H1 (cell line): ENCODE results near the gene SIRT7. TPM values are rescaled to one million over a fixed set of nuclear protein-coding genes. Genes with fewer than 3 reads are reported as not detected.

Source experiments
- CTCF ChIA-PET: fragments of 300-600 bp; sonication (Branson Sonifier 250); formaldehyde crosslinking; loops from one replicate; lab custom pipeline; 2021; ENCODE audit not compliant: partially characterized antibody; lab: Charles Lee
- POLR2A ChIA-PET: fragments of 300-600 bp; sonication (Branson Sonifier 250); formaldehyde crosslinking; loops from one replicate; lab custom pipeline; 2021; ENCODE audit warnings: inconsistent platforms; ENCODE audit not compliant: partially characterized antibody; lab: Charles Lee
- DNase-seq, 2 experiments: peaks; one replicate each; pipeline versions ENCODE4 v3.0.0 to v3.0.0-alpha.2; 2010 to 2022; ENCODE audit warnings: low spot score in 2 of 2, low read depth in 1 of 2, mixed read lengths in 1 of 2
- FAIRE-seq: peaks from 2 replicates; lab custom pipeline; 2011; peaks lifted over from hg19 to GRCh38; lab: Jason Lieb, UNC
- H2AFZ ChIP-seq: 2 replicates; pipeline ENCODE4 v1.8.1; 2012; ENCODE audit warnings: low read length, inconsistent platforms
- H2AK5ac ChIP-seq: 2 replicates; pipeline ENCODE4 v1.6.1; 2013; ENCODE audit warnings: low read depth, low read length
- H2BK120ac ChIP-seq: replicated peaks from 2 replicates; pipeline ENCODE3; 2013; ENCODE audit warnings: low read depth, low read length, inconsistent platforms
- H2BK12ac ChIP-seq: 2 replicates; pipeline ENCODE4 v1.6.1; 2013; ENCODE audit warnings: low read depth, low read length
- H2BK15ac ChIP-seq: 2 replicates; pipeline ENCODE4 v1.6.1; 2013; ENCODE audit warnings: low read length
- H2BK20ac ChIP-seq: 2 replicates; pipeline ENCODE4 v1.6.1; 2013; ENCODE audit warnings: low read length
- H2BK5ac ChIP-seq: 2 replicates; pipeline ENCODE4 v1.6.1; 2013; ENCODE audit warnings: low read depth, low read length
- H3K14ac ChIP-seq: 2 replicates; pipeline ENCODE4 v1.6.1; 2013; ENCODE audit warnings: inconsistent platforms; ENCODE audit not compliant: insufficient read length
- H3K18ac ChIP-seq: 2 replicates; pipeline ENCODE4 v1.6.1; 2013; ENCODE audit warnings: low read length; ENCODE audit errors: extremely low read depth
- H3K23ac ChIP-seq: 2 replicates; pipeline ENCODE4 v1.6.1; 2013; ENCODE audit warnings: inconsistent platforms; ENCODE audit not compliant: insufficient read length
- H3K23me2 ChIP-seq: 2 replicates; pipeline ENCODE4 v1.6.1; 2013; ENCODE audit warnings: low read depth, low read length
- H3K27ac ChIP-seq: 2 replicates; pipeline ENCODE4 v1.6.1; 2011; ENCODE audit warnings: low read depth, low read length, inconsistent platforms
- H3K27me3 ChIP-seq, 4 experiments: replicated peaks in 1 of 4; 1 replicate in 1 of 4; 2 replicates in 3 of 4; pipeline versions ENCODE4 v1.6.1 to v1.8.1; 2011 to 2013; ENCODE audit warnings: low read length in 3 of 4, mild to moderate bottlenecking in 3 of 4, inconsistent platforms in 2 of 4, mixed read lengths in 2 of 4, moderate library complexity in 1 of 4; ENCODE audit not compliant: control insufficient read depth in 3 of 4, insufficient read depth in 3 of 4; ENCODE audit errors: extremely low read depth in 1 of 4
- H3K36me3 ChIP-seq, 4 experiments: 2 replicates each; pipeline versions ENCODE4 v1.6.1 to v1.8.1; 2011 to 2013; ENCODE audit warnings: mild to moderate bottlenecking in 4 of 4, low read length in 3 of 4, moderate library complexity in 2 of 4, control low read depth in 1 of 4, inconsistent platforms in 1 of 4; ENCODE audit not compliant: insufficient read depth in 4 of 4, control insufficient read depth in 2 of 4
- H3K4ac ChIP-seq: replicated peaks from 2 replicates; pipeline ENCODE3; 2013; ENCODE audit warnings: low read length, low read depth, mixed read lengths, inconsistent platforms; ENCODE audit not compliant: insufficient read length
- H3K4me1 ChIP-seq, 4 experiments: replicated peaks in 1 of 4; 1 replicate in 1 of 4; 2 replicates in 3 of 4; pipeline versions ENCODE4 v1.6.1 to v1.8.1; 2011 to 2013; ENCODE audit warnings: low read length in 3 of 4, inconsistent platforms in 2 of 4, mixed read lengths in 1 of 4; ENCODE audit not compliant: insufficient read depth in 4 of 4, control insufficient read depth in 3 of 4
- H3K4me2 ChIP-seq, 2 experiments: 2 replicates each; pipeline versions ENCODE4 v1.6.1 to v1.8.1; 2011 to 2013; ENCODE audit warnings: low read depth in 2 of 2, low read length in 2 of 2, control low read depth in 1 of 2, inconsistent platforms in 1 of 2, mild to moderate bottlenecking in 1 of 2; ENCODE audit not compliant: insufficient read depth in 1 of 2
- H3K4me3 ChIP-seq, 4 experiments: fragments of 200-600, 300-600 bp in 1 of 4; sonication (generic), shearing (Covaris generic), sonication (Bioruptor Twin) in 1 of 4; 2 replicates each; pipeline versions ENCODE4 v1.5.1 to v1.8.1; 2011 to 2016; ENCODE audit warnings: low read length in 4 of 4, low read depth in 3 of 4, control low read depth in 2 of 4, inconsistent platforms in 2 of 4, mild to moderate bottlenecking in 2 of 4, mixed read lengths in 1 of 4, moderate library complexity in 1 of 4; ENCODE audit not compliant: insufficient read depth in 2 of 4; ENCODE audit errors: extremely low read depth in 1 of 4
- H3K56ac ChIP-seq: replicated peaks from 2 replicates; pipeline ENCODE3; 2013; ENCODE audit warnings: low read depth, mild to moderate bottlenecking, mixed read lengths, low read length, inconsistent platforms; ENCODE audit not compliant: insufficient read length
- H3K79me1 ChIP-seq: 2 replicates; pipeline ENCODE4 v1.6.1; 2013; ENCODE audit warnings: low read depth, low read length, control low read depth
- H3K79me2 ChIP-seq, 2 experiments: 2 replicates each; pipeline versions ENCODE4 v1.6.1 to v1.8.1; 2012 to 2013; ENCODE audit warnings: low read length in 2 of 2, mild to moderate bottlenecking in 2 of 2, inconsistent platforms in 1 of 2; ENCODE audit not compliant: insufficient read depth in 2 of 2, control insufficient read depth in 1 of 2
- H3K9ac ChIP-seq, 4 experiments: replicated peaks in 1 of 4; 1 replicate in 1 of 4; 2 replicates in 3 of 4; pipeline versions ENCODE4 v1.6.1 to v1.8.1; 2011 to 2013; ENCODE audit warnings: low read depth in 3 of 4, low read length in 3 of 4, control low read depth in 2 of 4, mild to moderate bottlenecking in 2 of 4, moderate library complexity in 2 of 4, inconsistent platforms in 1 of 4; ENCODE audit errors: extremely low read depth in 1 of 4
- H3K9me3 ChIP-seq, 2 experiments: 2 replicates each; pipeline versions ENCODE4 v1.6.1 to v1.8.1; 2012 to 2013; ENCODE audit warnings: mild to moderate bottlenecking in 2 of 2, moderate library complexity in 2 of 2, control low read depth in 1 of 2, inconsistent platforms in 1 of 2, low read depth in 1 of 2, low read length in 1 of 2, mixed read lengths in 1 of 2; ENCODE audit not compliant: insufficient read depth in 2 of 2
- H4K20me1 ChIP-seq, 2 experiments: replicated peaks in 1 of 2; 2 replicates each; pipeline versions ENCODE3 to v1.8.1; 2011 to 2013; ENCODE audit warnings: inconsistent platforms in 2 of 2, low read length in 2 of 2, mild to moderate bottlenecking in 1 of 2; ENCODE audit not compliant: insufficient read depth in 2 of 2, control insufficient read depth in 1 of 2
- H4K5ac ChIP-seq: 2 replicates; pipeline ENCODE4 v1.6.1; 2013; ENCODE audit warnings: low read length, low read depth, mixed read lengths, inconsistent platforms; ENCODE audit not compliant: insufficient read length
- H4K8ac ChIP-seq: 2 replicates; pipeline ENCODE4 v1.8.0; 2013; ENCODE audit warnings: mild to moderate bottlenecking, moderate library complexity, low read length, inconsistent platforms; ENCODE audit not compliant: insufficient read depth; ENCODE audit errors: extremely low read depth
- H4K91ac ChIP-seq: replicated peaks from 2 replicates; pipeline ENCODE3; 2013; ENCODE audit warnings: low read length, mixed read lengths, inconsistent platforms; ENCODE audit not compliant: insufficient read length
- CBX8 ChIP-seq: fragments of 300-800, 300-1000 bp; sonication (generic); IDR thresholded peaks from 2 replicates; pipeline ENCODE4 v1.7.1; 2016; ENCODE audit warnings: low read depth, low read length, borderline replicate concordance
- CHD1 ChIP-seq: IDR thresholded peaks from 2 replicates; pipeline ENCODE4 v1.6.1; 2012; ENCODE audit warnings: low read depth, low read length, improper control_type of control experiment
- CTBP2 ChIP-seq: IDR thresholded peaks from 2 replicates; pipeline ENCODE4 v1.7.0; 2011; ENCODE audit warnings: borderline replicate concordance, mild to moderate bottlenecking, moderate library complexity, mixed read lengths, low read length; ENCODE audit not compliant: insufficient read depth, insufficient read length
- POLR2A ChIP-seq, 2 experiments: IDR thresholded peaks; 1 replicate in 1 of 2; 2 replicates in 1 of 2; pipeline ENCODE4 v1.6.1; 2011; ENCODE audit warnings: low read depth in 2 of 2, low read length in 2 of 2, mild to moderate bottlenecking in 2 of 2; ENCODE audit errors: control extremely low read depth in 1 of 2
- SIN3A ChIP-seq, 2 experiments: IDR thresholded peaks in 1 of 2; conservative IDR thresholded peaks in 1 of 2; 2 replicates each; pipeline ENCODE4 v1.6.1; 2011 to 2012; ENCODE audit warnings: low read length in 2 of 2, improper control_type of control experiment in 1 of 2, low read depth in 1 of 2, mild to moderate bottlenecking in 1 of 2
- SIRT6 ChIP-seq: IDR thresholded peaks from one replicate; pipeline ENCODE4 v1.7.1; 2012; ENCODE audit warnings: low read length, inconsistent platforms
- WGBS, 2 experiments: shearing (Covaris generic) in 1 of 2; methylation state at CpG; one replicate each; pipeline versions ENCODE4 v1.1.6 to v1.1.7; 2013 to 2015; ENCODE audit warnings: low lambda C conversion rate in 2 of 2, mixed read lengths in 2 of 2, inconsistent platforms in 1 of 2, low coverage in 1 of 2, missing lambda C conversion rate in 1 of 2; ENCODE audit not compliant: insufficient replicate concordance in 2 of 2, insufficient coverage in 1 of 2, insufficient read length in 1 of 2; ENCODE audit errors: extremely low coverage in 1 of 2, missing lambda C conversion rate in 1 of 2; 5-methylcytosine and 5-hydroxymethylcytosine counted together
- polyA plus RNA-seq, 7 experiments: library from polyadenylated mRNA; depleted of rRNA in 3 of 7; stranded (reverse) in 5 of 7; unstranded in 2 of 7; fragments of >200 nt in 5 of 7; fragments of 200-250 nt in 2 of 7; gene quantifications; 1 replicate in 5 of 7; 2 replicates in 1 of 7; 4 replicates in 1 of 7; pipeline versions ENCODE4 v1.2.1 to v1.2.3, GENCODE V29; 2011 to 2013; ENCODE audit warnings: missing spikeins in 2 of 7, mixed read lengths in 2 of 7
- total RNA-seq: library from RNA; stranded (reverse); fragmentation: NEBNext Ultra II Directional; extraction: Animal tissue kit (Norgen Biotek cat#: 25700); gene quantifications from 2 replicates; pipeline ENCODE4 v1.2.1, GENCODE V29; 2021
- TF ChIP-seq, protein P1 (sequence below): IDR thresholded peaks from 2 replicates; pipeline ENCODE4 v1.6.1; 2011; ENCODE audit warnings: low read depth, mild to moderate bottlenecking, low read length; ENCODE audit not compliant: insufficient read depth
- TF ChIP-seq, protein P2 (sequence below): IDR thresholded peaks from 2 replicates; pipeline ENCODE4 v1.6.1; 2012; ENCODE audit warnings: inconsistent platforms
- TF ChIP-seq, protein P3 (sequence below): IDR thresholded peaks from 2 replicates; pipeline ENCODE4 v1.6.1; 2011; ENCODE audit warnings: low read length, improper control_type of control experiment

Gene SIRT7
- total and polyA plus RNA-seq, 2 of the 8 experiments (the other 6 are each of a cell fraction or from before 2014, with no cell fraction given) = 5.8 to 16.6 TPM

GRCh38 chr17:81954131-81955057 is 36.4 kb upstream of the SIRT7 start:
- WGBS, 2 experiments = 85% methylated on average over 18 of the region's 19 CpGs; no CpG with 5 or more reads in 1 of the 2 experiments
- no peak overlapping the region for H3K14ac ChIP-seq
- H3K27me3 ChIP-seq = peaks cover 17 to 39% (median 19%) of the 10 kb centered on the region in 4 experiments
- H4K20me1 ChIP-seq = no peaks in the 10 kb centered on the region
- no peaks in the 10 kb centered on the region for H3K36me3 ChIP-seq
- H3K18ac ChIP-seq = no peak overlapping the region
- H3K4me3 ChIP-seq = no peak overlapping the region
- no peak overlapping the region for H3K4me2 ChIP-seq
- ChIA-PET CTCF (interaction anchor here (1.0 to 2.0 kb wide), 8 partner anchors 13 to 218 kb away, joined by 3 to 8 read pairs (median 4); partner anchors contain the start of gene PYCR1), POLR2A (interaction anchor here (0.6 to 2.8 kb wide), 9 partner anchors 17 to 78 kb away, joined by 3 to 10 read pairs (median 5); partner anchors contain the start of genes ASPSCR1, MAFG and PYCR1)
- H3K27ac ChIP-seq = no peak overlapping the region
- no peak overlapping the region for H2AK5ac ChIP-seq
- no peak overlapping the region; the same call in none of the 2 replicates for H4K8ac ChIP-seq
- H2BK5ac ChIP-seq = no peak overlapping the region
- H2BK20ac ChIP-seq = no peak overlapping the region
- H2AFZ ChIP-seq = no peak overlapping the region
- no peaks in the 10 kb centered on the region for H3K79me1 ChIP-seq
- H4K91ac ChIP-seq = no peak overlapping the region
- no peak overlapping the region for H2BK12ac ChIP-seq
- H2BK15ac ChIP-seq = no peak overlapping the region
- H3K56ac ChIP-seq = no peak overlapping the region
- H2BK120ac ChIP-seq = no peak overlapping the region
- H3K23me2 ChIP-seq = no peaks in the 10 kb centered on the region
- H3K23ac ChIP-seq = no peak overlapping the region
- no peak overlapping the region for H3K9ac ChIP-seq
- H3K9me3 ChIP-seq = no peaks in the 10 kb centered on the region
- no peak for FAIRE-seq
- no peak for DNase-seq
- no peaks in the 10 kb centered on the region for H3K79me2 ChIP-seq
- peaks cover 0 to 2% (median 0%) of the 10 kb centered on the region in 4 experiments; a peak in 1 of 7 replicates for H3K4me1 ChIP-seq
- H4K5ac ChIP-seq = no peak overlapping the region
- H3K4ac ChIP-seq = no peak overlapping the region
- TF ChIP-seq, protein P1, sequence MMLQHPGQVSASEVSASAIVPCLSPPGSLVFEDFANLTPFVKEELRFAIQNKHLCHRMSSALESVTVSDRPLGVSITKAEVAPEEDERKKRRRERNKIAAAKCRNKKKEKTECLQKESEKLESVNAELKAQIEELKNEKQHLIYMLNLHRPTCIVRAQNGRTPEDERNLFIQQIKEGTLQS = no peak
- TF ChIP-seq SIN3A (conservative IDR thresholded peaks at IDR 0.05 in 1 of 2, IDR thresholded peaks at IDR 0.05 in 1 of 2; ENCODE audit: low read depth in 1 of 2, low read length in 2 of 2) = no peak
- TF ChIP-seq CHD1 = no peak
- no peak for TF ChIP-seq SIRT6
- TF ChIP-seq, protein P2, sequence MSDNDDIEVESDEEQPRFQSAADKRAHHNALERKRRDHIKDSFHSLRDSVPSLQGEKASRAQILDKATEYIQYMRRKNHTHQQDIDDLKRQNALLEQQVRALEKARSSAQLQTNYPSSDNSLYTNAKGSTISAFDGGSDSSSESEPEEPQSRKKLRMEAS = no peak
- TF ChIP-seq POLR2A (IDR thresholded peaks at IDR 0.05; ENCODE audit: control extremely low read depth in 1 of 2, low read depth in 2 of 2, low read length in 2 of 2) = no peak
- TF ChIP-seq, protein P3, sequence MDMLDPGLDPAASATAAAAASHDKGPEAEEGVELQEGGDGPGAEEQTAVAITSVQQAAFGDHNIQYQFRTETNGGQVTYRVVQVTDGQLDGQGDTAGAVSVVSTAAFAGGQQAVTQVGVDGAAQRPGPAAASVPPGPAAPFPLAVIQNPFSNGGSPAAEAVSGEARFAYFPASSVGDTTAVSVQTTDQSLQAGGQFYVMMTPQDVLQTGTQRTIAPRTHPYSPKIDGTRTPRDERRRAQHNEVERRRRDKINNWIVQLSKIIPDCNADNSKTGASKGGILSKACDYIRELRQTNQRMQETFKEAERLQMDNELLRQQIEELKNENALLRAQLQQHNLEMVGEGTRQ = no peak
- TF ChIP-seq CBX8 = no peak
- TF ChIP-seq CTBP2 = no peak
